Astrocyte (in vitro differentiated cells and primary cell): ENCODE data around the gene PARD3B. TPM values are rescaled to one million over a fixed set of nuclear protein-coding genes. Genes with fewer than 3 reads are reported as not detected.
A peak's percentile ranks its signal among the peaks of the same experiment; 100 is the strongest.

ENCODE experiments used
- DNase-seq: peaks from one replicate; pipeline ENCODE4 v3.0.0-alpha.2; 2010; ENCODE audit warnings: low read depth
- FAIRE-seq: peaks from 2 replicates; lab custom pipeline; 2011; peaks lifted over from hg19 to GRCh38; lab: Jason Lieb, UNC
- H2AFZ ChIP-seq: 2 replicates; pipeline ENCODE4 v1.6.0; 2012; ENCODE audit warnings: low read depth, low read length, inconsistent platforms
- H3K27ac ChIP-seq: 2 replicates; pipeline ENCODE4 v1.5.1; 2011; ENCODE audit warnings: low read depth, low read length, inconsistent platforms
- H3K27me3 ChIP-seq: 2 replicates; pipeline ENCODE4 v1.6.0; 2011; ENCODE audit warnings: low read length, inconsistent platforms; ENCODE audit not compliant: insufficient read depth
- H3K36me3 ChIP-seq: 2 replicates; pipeline ENCODE4 v1.5.1; 2011; ENCODE audit warnings: low read length, inconsistent platforms; ENCODE audit not compliant: insufficient read depth
- H3K4me1 ChIP-seq: 2 replicates; pipeline ENCODE4 v1.5.1; 2011; ENCODE audit warnings: low read length, inconsistent platforms; ENCODE audit not compliant: insufficient read depth
- H3K4me2 ChIP-seq: 2 replicates; pipeline ENCODE4 v1.6.0; 2012; ENCODE audit warnings: low read length, inconsistent platforms
- H3K4me3 ChIP-seq: 2 replicates; pipeline ENCODE4 v1.5.1; 2011; ENCODE audit warnings: low read depth, mild to moderate bottlenecking, low read length, inconsistent platforms; ENCODE audit not compliant: insufficient read depth
- H3K79me2 ChIP-seq: 2 replicates; pipeline ENCODE4 v1.6.0; 2012; ENCODE audit warnings: mild to moderate bottlenecking, low read length, inconsistent platforms; ENCODE audit not compliant: insufficient read depth
- H3K9ac ChIP-seq: 2 replicates; pipeline ENCODE4 v1.6.0; 2012; ENCODE audit warnings: mild to moderate bottlenecking, low read length, inconsistent platforms
- H3K9me3 ChIP-seq: 2 replicates; pipeline ENCODE4 v1.5.1; 2012; ENCODE audit warnings: low read depth, mild to moderate bottlenecking, low read length, inconsistent platforms; ENCODE audit not compliant: insufficient read depth
- H4K20me1 ChIP-seq: 2 replicates; pipeline ENCODE4 v1.6.0; 2012; ENCODE audit warnings: low read length, inconsistent platforms; ENCODE audit not compliant: insufficient read depth
- H3K27ac Mint-ChIP-seq: one replicate; pipeline ENCODE4 v1.8.0; 2021; ENCODE audit warnings: mild to moderate bottlenecking, mixed read lengths; ENCODE audit not compliant: unreplicated experiment
- H3K27me3 Mint-ChIP-seq: one replicate; pipeline ENCODE4 v1.8.0; 2021; ENCODE audit warnings: low read depth, mixed read lengths; ENCODE audit not compliant: unreplicated experiment
- H3K36me3 Mint-ChIP-seq: one replicate; pipeline ENCODE4 v1.8.0; 2021; ENCODE audit warnings: low read depth, mixed read lengths; ENCODE audit not compliant: unreplicated experiment
- H3K4me1 Mint-ChIP-seq: one replicate; pipeline ENCODE4 v1.8.0; 2021; ENCODE audit warnings: low read depth, mixed read lengths; ENCODE audit not compliant: unreplicated experiment
- H3K4me3 Mint-ChIP-seq: one replicate; pipeline ENCODE4 v1.8.0; 2021; ENCODE audit warnings: mild to moderate bottlenecking, moderate library complexity, mixed read lengths; ENCODE audit not compliant: unreplicated experiment
- H3K9me3 Mint-ChIP-seq: one replicate; pipeline ENCODE4 v1.8.0; 2021; ENCODE audit warnings: mild to moderate bottlenecking, mixed read lengths; ENCODE audit not compliant: unreplicated experiment
- EZH2 ChIP-seq: IDR thresholded peaks from 2 replicates; pipeline ENCODE4 v1.6.1; 2012; ENCODE audit warnings: mild to moderate bottlenecking, low read length, inconsistent platforms; ENCODE audit not compliant: insufficient read depth
- total RNA-seq: library from RNA; stranded (reverse); gene quantifications from 2 replicates; pipeline ENCODE4 v1.2.1, GENCODE V29; 2021
- TF ChIP-seq, protein P1 (sequence below): IDR thresholded peaks from 2 replicates; pipeline ENCODE4 v1.5.1; 2011; ENCODE audit warnings: low read depth, mild to moderate bottlenecking, inconsistent platforms, low read length, moderate library complexity; ENCODE audit not compliant: insufficient read depth

Gene PARD3B
- total RNA-seq, 1 donor from 2014 or later, result 6.5 TPM

DNA sequence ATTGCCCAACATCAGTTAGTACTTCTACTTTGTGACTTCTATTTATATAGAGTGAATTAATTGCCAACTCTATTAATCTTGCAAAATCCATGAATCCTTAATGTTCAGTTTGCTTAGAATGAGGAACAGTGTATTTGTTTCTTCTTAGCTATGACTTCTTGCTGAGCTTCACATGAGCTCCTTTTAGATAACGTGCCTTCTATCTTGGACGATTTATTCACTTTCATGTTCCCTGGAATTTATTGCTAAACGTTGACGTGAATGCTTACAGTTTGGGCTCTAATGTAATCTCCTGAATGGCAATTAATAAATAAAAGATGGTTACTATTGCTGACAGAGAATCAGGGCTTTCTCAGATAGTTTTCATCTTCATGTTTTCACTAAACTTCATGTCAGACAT, 752.6 kb downstream of the PARD3B start:
- H3K4me3 Mint-ChIP-seq, result no peak overlapping the region
- H3K36me3 Mint-ChIP-seq, result no peaks in the 10 kb centered on the region
- TF ChIP-seq EZH2, result no peak
- TF ChIP-seq, protein P1, sequence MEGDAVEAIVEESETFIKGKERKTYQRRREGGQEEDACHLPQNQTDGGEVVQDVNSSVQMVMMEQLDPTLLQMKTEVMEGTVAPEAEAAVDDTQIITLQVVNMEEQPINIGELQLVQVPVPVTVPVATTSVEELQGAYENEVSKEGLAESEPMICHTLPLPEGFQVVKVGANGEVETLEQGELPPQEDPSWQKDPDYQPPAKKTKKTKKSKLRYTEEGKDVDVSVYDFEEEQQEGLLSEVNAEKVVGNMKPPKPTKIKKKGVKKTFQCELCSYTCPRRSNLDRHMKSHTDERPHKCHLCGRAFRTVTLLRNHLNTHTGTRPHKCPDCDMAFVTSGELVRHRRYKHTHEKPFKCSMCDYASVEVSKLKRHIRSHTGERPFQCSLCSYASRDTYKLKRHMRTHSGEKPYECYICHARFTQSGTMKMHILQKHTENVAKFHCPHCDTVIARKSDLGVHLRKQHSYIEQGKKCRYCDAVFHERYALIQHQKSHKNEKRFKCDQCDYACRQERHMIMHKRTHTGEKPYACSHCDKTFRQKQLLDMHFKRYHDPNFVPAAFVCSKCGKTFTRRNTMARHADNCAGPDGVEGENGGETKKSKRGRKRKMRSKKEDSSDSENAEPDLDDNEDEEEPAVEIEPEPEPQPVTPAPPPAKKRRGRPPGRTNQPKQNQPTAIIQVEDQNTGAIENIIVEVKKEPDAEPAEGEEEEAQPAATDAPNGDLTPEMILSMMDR, result no peak
- Histone ChIP-seq H3K9me3 (no peaks in the 10 kb centered on the region), H4K20me1 (no peaks in the 10 kb centered on the region), H3K4me3 (no peak overlapping the region), H3K4me1 (no peaks in the 10 kb centered on the region), H3K27ac (no peak overlapping the region), H2AFZ (no peak overlapping the region), H3K27me3 (no peaks in the 10 kb centered on the region), H3K36me3 (no peaks in the 10 kb centered on the region), H3K4me2 (no peak overlapping the region), H3K79me2 (no peaks in the 10 kb centered on the region), H3K9ac (no peak overlapping the region)
- H3K27me3 Mint-ChIP-seq, result no peaks in the 10 kb centered on the region
- FAIRE-seq, result no peak
- H3K4me1 Mint-ChIP-seq, result no peaks in the 10 kb centered on the region
- DNase-seq, result no peak
- no peaks in the 10 kb centered on the region for H3K9me3 Mint-ChIP-seq
- H3K27ac Mint-ChIP-seq, result no peak overlapping the region

GRCh38 chr2:205311201-205311600, 765.9 kb downstream of the PARD3B start:
- Mint-ChIP-seq H3K27me3 (no peaks in the 10 kb centered on the region), H3K9me3 (no peaks in the 10 kb centered on the region), H3K36me3 (no peaks in the 10 kb centered on the region), H3K4me1 (peaks cover 10% of the 10 kb centered on the region), H3K4me3 (no peak overlapping the region), H3K27ac (no peak overlapping the region)
- Histone ChIP-seq H3K79me2 (no peaks in the 10 kb centered on the region), H3K9ac (no peak overlapping the region), H3K4me1 (no peaks in the 10 kb centered on the region), H3K9me3 (no peaks in the 10 kb centered on the region), H2AFZ (no peak overlapping the region), H3K4me2 (no peak overlapping the region), H3K4me3 (no peak overlapping the region), H4K20me1 (no peaks in the 10 kb centered on the region), H3K27ac (no peak overlapping the region), H3K36me3 (no peaks in the 10 kb centered on the region), H3K27me3 (no peaks in the 10 kb centered on the region)
- TF ChIP-seq, protein P1, result no peak
- TF ChIP-seq EZH2, result no peak
- FAIRE-seq, result no peak
- DNase-seq, result peak; percentile 42

GRCh38 chr2:205321231-205321630, 776.0 kb downstream of the PARD3B start:
- no peaks in the 10 kb centered on the region for H3K27me3 Mint-ChIP-seq
- H3K4me2 ChIP-seq, result peak overlapping the region; percentile 21
- H3K4me1 ChIP-seq, result no peaks in the 10 kb centered on the region
- H3K4me3 ChIP-seq, result no peak overlapping the region
- DNase-seq (peak; percentile 61), FAIRE-seq (peak; percentile 20)
- peaks cover 2% of the 10 kb centered on the region for H3K9me3 Mint-ChIP-seq
- H3K36me3 Mint-ChIP-seq, result no peaks in the 10 kb centered on the region
- H3K79me2 ChIP-seq, result no peaks in the 10 kb centered on the region
- no peaks in the 10 kb centered on the region for H3K9me3 ChIP-seq
- no peak overlapping the region for H3K4me3 Mint-ChIP-seq
- TF ChIP-seq, protein P1, result no peak
- TF ChIP-seq EZH2, result no peak
- no peaks in the 10 kb centered on the region for H3K27me3 ChIP-seq
- H3K36me3 ChIP-seq, result no peaks in the 10 kb centered on the region
- H3K27ac Mint-ChIP-seq, result peak overlapping the region; percentile 54
- H3K4me1 Mint-ChIP-seq, result peaks cover 11% of the 10 kb centered on the region
- H3K9ac ChIP-seq, result no peak overlapping the region
- H4K20me1 ChIP-seq, result no peaks in the 10 kb centered on the region
- no peak overlapping the region for H2AFZ ChIP-seq
- no peak overlapping the region for H3K27ac ChIP-seq
